Measurements from ENCODE around the gene PCTP.

Gene PCTP

GRCh38 chr17:55706808-55707773, 43.8 kb upstream of the PCTP start:
- TF ChIP-seq TCF12 (IDR thresholded peaks at IDR 0.05; ENCODE audit: low read depth) (no peak), MAX (IDR thresholded peaks at IDR 0.05) (no peak), FOXM1 (IDR thresholded peaks at IDR 0.05; ENCODE audit: borderline replicate concordance, low read depth) (no peak), RAD21 (IDR thresholded peaks at IDR 0.05; ENCODE audit: low read depth) (no peak), CEBPB (IDR thresholded peaks at IDR 0.05) (no peak), TAF1 (IDR thresholded peaks at IDR 0.05; ENCODE audit: low read depth) (no peak), CREB1 (IDR thresholded peaks at IDR 0.05; ENCODE audit: low read depth) (no peak), YY1 (IDR thresholded peaks at IDR 0.05; ENCODE audit: low read depth) (no peak), USF1 (IDR thresholded peaks at IDR 0.05) (no peak), TEAD4 (IDR thresholded peaks at IDR 0.05) (no peak), REST (IDR thresholded peaks at IDR 0.05; ENCODE audit: low read depth) (no peak), EGR1 (IDR thresholded peaks at IDR 0.05) (no peak), NFIC (IDR thresholded peaks at IDR 0.05) (no peak), ZBTB7A (IDR thresholded peaks at IDR 0.05; ENCODE audit: low read depth) (no peak), EP300 (IDR thresholded peaks at IDR 0.05; ENCODE audit: borderline replicate concordance) (no peak)

- TF ChIP-seq NFIC (IDR thresholded peaks at IDR 0.05) = no peak
- no peak for TF ChIP-seq YY1 (IDR thresholded peaks at IDR 0.05; ENCODE audit: low read depth)
- TF ChIP-seq REST (IDR thresholded peaks at IDR 0.05; ENCODE audit: low read depth) = no peak
- TF ChIP-seq MAX (IDR thresholded peaks at IDR 0.05) = no peak
- TF ChIP-seq TEAD4 (IDR thresholded peaks at IDR 0.05) = no peak
- no peak for TF ChIP-seq CEBPB (IDR thresholded peaks at IDR 0.05)
- TF ChIP-seq FOXM1 (IDR thresholded peaks at IDR 0.05; ENCODE audit: borderline replicate concordance, low read depth) = no peak
- no peak for TF ChIP-seq USF1 (IDR thresholded peaks at IDR 0.05)
- TF ChIP-seq EGR1 (IDR thresholded peaks at IDR 0.05) = no peak
- no peak for TF ChIP-seq CREB1 (IDR thresholded peaks at IDR 0.05; ENCODE audit: low read depth)
- no peak for TF ChIP-seq RAD21 (IDR thresholded peaks at IDR 0.05; ENCODE audit: low read depth)
- no peak for TF ChIP-seq TAF1 (IDR thresholded peaks at IDR 0.05; ENCODE audit: low read depth)
- TF ChIP-seq TCF12 (IDR thresholded peaks at IDR 0.05; ENCODE audit: low read depth) = no peak
- no peak for TF ChIP-seq ZBTB7A (IDR thresholded peaks at IDR 0.05; ENCODE audit: low read depth)
These were observed 42.5 kb upstream of the PCTP start for GRCh38 chr17:55708175-55708974.

GRCh38 chr17:55709440-55709839, 41.4 kb upstream of the PCTP start:
- TF ChIP-seq CREB1 (IDR thresholded peaks at IDR 0.05; ENCODE audit: low read depth) = no peak
- TF ChIP-seq TAF1 (IDR thresholded peaks at IDR 0.05; ENCODE audit: low read depth) = no peak
- no peak for TF ChIP-seq EP300 (IDR thresholded peaks at IDR 0.05; ENCODE audit: borderline replicate concordance)
- no peak for TF ChIP-seq USF1 (IDR thresholded peaks at IDR 0.05)
- no peak for TF ChIP-seq RAD21 (IDR thresholded peaks at IDR 0.05; ENCODE audit: low read depth)
- TF ChIP-seq YY1 (IDR thresholded peaks at IDR 0.05; ENCODE audit: low read depth) = no peak
- TF ChIP-seq ZBTB7A (IDR thresholded peaks at IDR 0.05; ENCODE audit: low read depth) = no peak
- no peak for TF ChIP-seq TCF12 (IDR thresholded peaks at IDR 0.05; ENCODE audit: low read depth)
- no peak for TF ChIP-seq MAX (IDR thresholded peaks at IDR 0.05)
- TF ChIP-seq NFIC (IDR thresholded peaks at IDR 0.05) = no peak
- TF ChIP-seq TEAD4 (IDR thresholded peaks at IDR 0.05) = no peak
- no peak for TF ChIP-seq CEBPB (IDR thresholded peaks at IDR 0.05)
- no peak for TF ChIP-seq EGR1 (IDR thresholded peaks at IDR 0.05)
- no peak for TF ChIP-seq REST (IDR thresholded peaks at IDR 0.05; ENCODE audit: low read depth)
- TF ChIP-seq FOXM1 (IDR thresholded peaks at IDR 0.05; ENCODE audit: borderline replicate concordance, low read depth) = no peak
